ENCODE results near the gene SBF1. TPM values are rescaled to one million over a fixed set of nuclear protein-coding genes. Genes with fewer than 3 reads are reported as not detected.
"Not testable (repeated sequence)": the region's sequence is repeated elsewhere in the genome, so short reads cannot be mapped to it uniquely, and the experiment has no call there.

The SBF1 gene
- total RNA-seq, 1 donor from 2014 or later: 115 TPM

DNA sequence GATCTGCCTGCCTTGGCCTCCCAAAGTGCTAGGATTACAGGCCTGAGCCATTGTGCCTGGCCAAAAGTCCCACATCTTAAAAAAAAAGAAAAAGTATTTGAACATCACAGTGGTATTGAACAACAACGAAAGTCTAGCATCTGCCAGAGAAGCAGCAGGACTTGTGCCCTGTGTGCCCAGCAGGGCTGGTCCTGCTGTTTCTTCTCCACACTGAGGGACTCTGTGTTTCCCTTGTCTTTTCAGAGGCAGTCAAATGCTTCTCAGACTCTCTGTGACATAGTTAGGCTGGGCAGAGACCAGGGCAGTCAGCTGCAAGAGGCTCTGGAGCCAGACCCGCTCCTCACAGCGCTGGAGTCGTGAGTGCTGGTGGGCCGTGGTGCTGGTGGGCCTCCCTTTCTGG lies 56.2 kb downstream of the SBF1 start:
- DNase-seq: no peak
- Mint-ChIP-seq H3K27me3 (no peaks in the 10 kb centered on the region), H3K36me3 (ENCODE audit: low read depth) (peaks cover 33% of the 10 kb centered on the region), H3K4me1 (no peaks in the 10 kb centered on the region), H3K27ac (no peak overlapping the region), H3K4me3 (no peak overlapping the region), H3K9me3 (no peaks in the 10 kb centered on the region)
- intact Hi-C loops (cut with micrococcal nuclease): no loop called here

DNA sequence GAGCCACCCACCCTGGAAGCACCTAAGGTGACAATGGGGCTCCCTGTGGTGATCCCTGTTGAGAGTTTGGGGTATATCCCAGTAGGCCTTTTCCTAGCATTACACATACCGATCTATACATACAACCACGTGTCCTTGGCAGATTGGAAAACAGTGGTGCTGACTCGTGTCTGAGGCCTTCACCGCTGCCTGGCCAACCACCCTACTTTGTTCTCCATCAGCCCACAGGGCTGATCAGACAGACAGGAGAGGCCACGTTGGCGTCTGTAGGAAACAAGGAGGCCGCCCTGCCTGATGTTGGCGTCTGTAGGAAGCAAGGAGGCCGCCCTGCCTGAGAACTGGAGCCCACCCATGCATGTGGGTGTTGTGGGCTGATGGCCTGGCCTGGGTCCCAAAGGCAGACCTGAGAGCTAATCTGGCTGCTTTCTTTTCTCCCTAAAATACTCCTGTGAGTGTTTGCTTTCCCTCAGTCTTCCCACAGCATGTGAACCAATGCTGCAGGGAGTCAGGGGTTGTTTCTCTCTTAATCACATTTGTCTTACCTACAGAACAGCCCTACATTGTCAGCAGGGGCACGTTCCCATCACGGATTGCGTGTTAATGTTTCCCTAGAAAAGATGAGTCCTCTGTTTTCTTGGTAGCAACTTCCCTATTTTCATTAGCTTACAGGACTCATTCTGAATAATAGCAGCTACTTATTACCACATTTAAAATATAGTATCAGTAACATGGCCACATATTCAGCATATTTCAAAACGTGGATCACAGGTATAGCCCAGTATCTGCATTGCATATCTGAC lies 57.2 kb downstream of the SBF1 start:
- no peak overlapping the region for H3K27ac Mint-ChIP-seq
- H3K36me3 Mint-ChIP-seq (ENCODE audit: low read depth): peaks cover 33% of the 10 kb centered on the region
- intact Hi-C loops (cut with micrococcal nuclease): no loop called here
- no peak for DNase-seq
- no peaks in the 10 kb centered on the region for H3K9me3 Mint-ChIP-seq
- H3K4me3 Mint-ChIP-seq: no peak overlapping the region
- no peaks in the 10 kb centered on the region for H3K27me3 Mint-ChIP-seq
- H3K4me1 Mint-ChIP-seq: no peaks in the 10 kb centered on the region

DNA sequence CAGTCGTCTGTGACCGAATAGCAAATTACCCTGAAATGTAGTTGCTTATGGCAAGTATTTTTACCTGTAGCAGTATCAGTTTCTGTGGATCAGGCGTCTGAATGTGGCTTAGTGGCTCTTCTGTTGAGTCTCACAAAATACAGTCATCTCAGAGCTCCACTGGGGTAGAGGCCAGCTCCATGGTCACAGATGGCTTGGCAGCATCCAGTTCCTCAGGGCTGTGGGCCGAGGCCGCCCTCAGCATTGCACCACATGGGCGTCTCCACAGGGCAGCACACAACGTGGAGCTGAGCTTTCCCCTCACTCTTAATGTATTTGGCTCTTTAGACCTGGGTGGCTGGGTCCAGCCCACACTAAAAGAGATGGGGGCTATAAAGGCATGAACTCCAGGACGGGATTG lies 57.8 kb downstream of the SBF1 start:
- intact Hi-C loops (cut with micrococcal nuclease): no loop called here
- H3K27me3 Mint-ChIP-seq: no peaks in the 10 kb centered on the region
- H3K27ac Mint-ChIP-seq: no peak overlapping the region
- no peak for DNase-seq
- no peaks in the 10 kb centered on the region for H3K4me1 Mint-ChIP-seq
- H3K36me3 Mint-ChIP-seq (ENCODE audit: low read depth): peaks cover 33% of the 10 kb centered on the region
- no peaks in the 10 kb centered on the region for H3K9me3 Mint-ChIP-seq
- H3K4me3 Mint-ChIP-seq: no peak overlapping the region

DNA sequence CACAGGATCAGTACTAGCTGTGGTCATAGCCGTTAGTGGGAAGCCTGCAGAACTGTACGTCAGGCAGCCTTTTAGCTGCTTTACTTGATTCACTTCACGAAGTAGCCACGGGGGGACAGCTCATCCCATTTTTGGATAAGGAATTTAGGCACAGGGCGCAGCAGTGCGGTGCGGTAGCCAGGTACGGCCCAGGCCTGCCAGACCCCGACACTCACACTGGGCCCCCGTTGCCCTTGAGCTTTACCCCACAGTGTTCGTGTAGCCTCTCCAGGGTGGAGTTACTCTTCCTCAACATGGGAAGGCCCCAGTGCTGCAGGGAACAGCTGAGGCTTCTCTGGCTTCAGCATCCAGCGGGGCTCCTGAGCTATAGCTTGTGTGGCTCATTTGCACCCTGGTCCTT lies 59.4 kb downstream of the SBF1 start:
- Mint-ChIP-seq H3K27ac (no peak overlapping the region), H3K9me3 (no peaks in the 10 kb centered on the region), H3K36me3 (ENCODE audit: low read depth) (peaks cover 29% of the 10 kb centered on the region), H3K27me3 (no peaks in the 10 kb centered on the region), H3K4me3 (no peak overlapping the region), H3K4me1 (no peaks in the 10 kb centered on the region)
- no peak for DNase-seq
- intact Hi-C loops (cut with micrococcal nuclease): no loop called here

DNA sequence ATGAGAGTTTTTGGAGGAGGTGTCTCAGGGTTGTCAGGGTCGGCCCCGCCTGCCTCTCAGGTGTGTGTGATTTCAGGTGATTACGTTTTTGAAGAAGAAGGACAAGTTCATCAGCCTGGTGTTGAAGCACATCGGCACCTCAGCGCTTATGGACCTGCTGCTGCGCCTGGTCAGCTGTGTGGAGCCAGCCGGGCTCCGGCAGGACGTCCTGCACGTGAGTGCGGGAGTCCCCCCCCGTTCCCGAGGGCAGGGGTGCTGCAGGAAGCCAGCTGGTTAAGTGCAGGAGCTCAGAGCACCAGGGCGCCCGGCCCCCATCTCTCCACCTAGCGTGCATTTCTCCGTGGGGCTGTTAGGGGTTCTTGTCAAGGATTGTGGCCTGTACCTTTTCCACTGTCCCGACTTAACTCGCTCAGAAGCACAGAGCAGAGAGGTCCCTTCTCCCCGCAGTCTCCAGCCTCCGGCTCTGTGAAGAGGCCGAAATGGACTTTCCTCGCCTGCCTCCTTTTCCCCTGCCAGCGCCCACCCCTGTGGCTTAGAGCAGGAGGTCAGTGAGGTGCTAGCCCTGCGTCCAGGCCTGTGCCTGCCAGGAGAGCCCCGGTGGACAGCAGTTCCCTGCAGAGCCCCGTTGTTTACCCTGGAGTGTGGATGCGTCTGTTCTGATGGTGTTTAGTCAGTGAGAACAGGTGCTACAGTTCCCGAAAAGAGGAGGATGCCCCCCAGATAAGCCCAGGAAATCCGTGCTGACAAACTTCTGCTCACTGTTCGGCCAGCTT lies 60.2 kb downstream of the SBF1 start:
- H3K27ac Mint-ChIP-seq: no peak overlapping the region
- peaks cover 25% of the 10 kb centered on the region for H3K36me3 Mint-ChIP-seq (ENCODE audit: low read depth)
- no peak for DNase-seq
- intact Hi-C loops (cut with micrococcal nuclease): no loop called here
- H3K4me3 Mint-ChIP-seq: no peak overlapping the region
- no peaks in the 10 kb centered on the region for H3K4me1 Mint-ChIP-seq
- no peaks in the 10 kb centered on the region for H3K27me3 Mint-ChIP-seq
- H3K9me3 Mint-ChIP-seq: no peaks in the 10 kb centered on the region

DNA sequence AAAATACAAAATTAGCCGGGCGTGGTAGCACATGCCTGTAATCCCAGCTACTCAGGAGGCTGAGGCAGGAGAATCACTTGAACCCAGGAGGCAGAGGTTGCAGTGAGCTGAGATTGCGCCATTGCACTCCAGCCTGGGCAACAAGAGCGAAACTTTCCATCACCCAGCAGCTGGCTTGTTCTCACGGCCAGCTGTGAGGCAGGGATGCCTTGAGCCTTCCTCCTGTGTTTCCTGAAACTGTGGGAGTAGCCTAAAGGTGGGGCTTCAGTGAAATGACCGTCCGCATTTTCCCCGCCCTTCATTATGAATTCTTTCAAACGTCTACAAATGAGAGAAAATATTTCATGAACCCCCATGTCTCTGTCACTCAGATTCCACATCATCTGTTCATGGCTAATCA lies 65.9 kb downstream of the SBF1 start:
- H3K4me3 Mint-ChIP-seq; H3K9me3 Mint-ChIP-seq; H3K27me3 Mint-ChIP-seq; H3K27ac Mint-ChIP-seq; intact Hi-C loops (cut with micrococcal nuclease); DNase-seq; H3K4me1 Mint-ChIP-seq: not testable (repeated sequence)
- H3K36me3 Mint-ChIP-seq (ENCODE audit: low read depth): peaks cover 30% of the 10 kb centered on the region

DNA sequence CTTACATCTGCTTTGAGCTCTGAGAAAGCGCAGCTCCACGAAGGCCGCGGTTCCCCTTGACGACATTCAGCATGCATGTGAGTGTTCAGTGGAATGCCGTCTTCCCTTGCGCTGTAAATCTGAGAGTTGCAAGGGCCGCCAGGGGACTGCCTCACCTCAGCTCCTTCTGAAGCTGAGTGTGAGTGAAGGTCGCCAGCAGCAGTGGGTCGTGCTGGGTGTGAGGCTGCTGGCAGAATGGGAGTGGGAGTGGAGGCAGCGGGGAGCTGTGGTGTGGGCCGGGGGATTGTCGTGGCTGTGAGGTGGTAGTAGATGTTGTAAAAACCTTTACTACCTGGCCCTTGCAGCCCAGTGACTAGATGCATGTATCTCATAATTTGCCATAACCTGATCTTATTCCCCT lies 66.5 kb downstream of the SBF1 start:
- intact Hi-C loops (cut with micrococcal nuclease): no loop called here
- H3K4me3 Mint-ChIP-seq: no peak overlapping the region
- H3K36me3 Mint-ChIP-seq (ENCODE audit: low read depth): peaks cover 26% of the 10 kb centered on the region
- no peaks in the 10 kb centered on the region for H3K9me3 Mint-ChIP-seq
- no peak for DNase-seq
- no peak overlapping the region for H3K27ac Mint-ChIP-seq
- peaks cover 2% of the 10 kb centered on the region for H3K4me1 Mint-ChIP-seq
- H3K27me3 Mint-ChIP-seq: no peaks in the 10 kb centered on the region

DNA sequence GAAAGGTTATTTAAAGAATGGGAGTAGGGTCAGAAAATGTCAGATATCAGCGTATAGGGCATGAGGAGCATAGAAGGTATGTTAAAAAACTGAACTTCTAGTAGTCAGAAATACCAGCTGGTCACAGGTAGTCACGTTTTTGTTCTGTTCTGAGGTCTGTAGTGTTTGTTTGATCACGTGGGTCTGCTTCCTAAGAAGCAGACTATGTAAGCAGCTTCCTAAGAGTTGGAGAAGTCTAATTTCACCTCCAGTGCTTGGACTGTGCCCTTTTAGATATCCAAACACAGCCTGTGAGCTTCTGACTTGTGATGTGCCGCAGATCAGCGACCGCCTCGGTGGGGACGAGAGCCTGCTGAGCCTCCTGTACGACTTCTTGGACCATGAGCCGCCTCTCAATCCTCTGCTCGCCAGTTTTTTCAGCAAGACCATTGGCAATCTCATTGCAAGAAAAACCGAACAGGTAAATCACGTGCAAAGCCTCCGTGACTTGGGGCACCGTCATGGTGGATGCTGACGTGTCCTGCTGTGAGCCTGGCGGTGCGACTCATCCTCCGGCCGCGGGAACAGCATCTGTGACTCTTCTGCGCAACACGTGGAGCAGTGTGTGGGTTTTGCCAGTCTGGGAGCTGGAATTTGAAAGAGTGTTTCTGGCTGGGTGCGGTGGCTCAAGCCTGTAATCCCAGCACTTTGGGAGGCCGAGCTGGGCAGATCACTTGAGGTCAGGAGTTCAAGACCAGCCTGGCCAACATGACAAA lies 68.2 kb downstream of the SBF1 start:
- intact Hi-C loops (cut with micrococcal nuclease): no loop called here
- H3K27ac Mint-ChIP-seq: peak overlapping the region; percentile 5
- H3K36me3 Mint-ChIP-seq (ENCODE audit: low read depth): peaks cover 28% of the 10 kb centered on the region
- no peak overlapping the region for H3K4me3 Mint-ChIP-seq
- no peak for DNase-seq
- peaks cover 3% of the 10 kb centered on the region for H3K4me1 Mint-ChIP-seq
- H3K27me3 Mint-ChIP-seq: no peaks in the 10 kb centered on the region
- no peaks in the 10 kb centered on the region for H3K9me3 Mint-ChIP-seq

DNA sequence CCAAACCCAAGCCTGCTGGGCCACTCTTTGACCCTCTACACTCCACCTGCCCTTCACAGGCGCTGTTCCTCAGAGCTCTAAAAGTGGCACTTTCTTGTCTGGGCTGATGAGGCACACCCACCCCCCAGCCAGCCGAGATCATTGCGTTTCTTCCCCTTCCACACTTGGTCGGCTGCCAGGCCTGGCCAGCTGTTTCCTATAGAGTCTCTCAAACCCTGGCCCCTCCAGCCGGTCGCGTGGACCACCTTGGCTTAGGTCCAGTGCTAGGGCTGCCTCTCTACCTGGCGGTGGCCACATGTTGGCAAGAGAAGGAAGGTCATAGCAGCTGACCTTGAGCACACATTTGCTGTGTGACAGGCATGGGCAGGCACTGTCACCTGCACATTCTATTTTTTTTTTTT lies 71.1 kb downstream of the SBF1 start:
- Mint-ChIP-seq H3K27me3 (no peaks in the 10 kb centered on the region), H3K36me3 (ENCODE audit: low read depth) (peaks cover 28% of the 10 kb centered on the region), H3K9me3 (no peaks in the 10 kb centered on the region), H3K4me1 (peaks cover 15% of the 10 kb centered on the region), H3K4me3 (no peak overlapping the region), H3K27ac (peak overlapping the region; percentile 45)
- intact Hi-C loops (cut with micrococcal nuclease): no loop called here
- no peak for DNase-seq

DNA sequence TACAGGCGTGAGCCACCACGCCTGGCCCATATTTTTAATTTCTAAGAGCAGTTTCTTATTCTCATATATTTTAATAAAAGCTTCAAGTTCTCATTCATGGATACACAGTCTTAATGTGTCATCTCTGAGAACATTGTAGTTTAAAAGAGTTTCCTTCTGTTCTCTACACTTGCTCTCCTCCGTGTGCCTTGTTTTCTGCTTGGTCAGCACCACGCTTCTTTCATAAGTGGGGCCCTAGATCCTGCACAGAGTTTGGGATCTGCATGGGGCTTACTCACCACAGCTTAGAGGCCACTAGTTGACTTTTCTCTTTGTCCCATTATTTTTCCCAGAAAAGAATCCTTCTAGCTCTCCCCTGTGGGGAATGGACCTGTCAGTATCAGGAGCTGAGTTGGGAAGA lies 72.9 kb downstream of the SBF1 start:
- Mint-ChIP-seq H3K4me3 (no peak overlapping the region), H3K9me3 (no peaks in the 10 kb centered on the region), H3K27ac (no peak overlapping the region), H3K4me1 (peaks cover 20% of the 10 kb centered on the region), H3K36me3 (ENCODE audit: low read depth) (peaks cover 22% of the 10 kb centered on the region), H3K27me3 (no peaks in the 10 kb centered on the region)
- no peak for DNase-seq
- intact Hi-C loops (cut with micrococcal nuclease): no loop called here

DNA sequence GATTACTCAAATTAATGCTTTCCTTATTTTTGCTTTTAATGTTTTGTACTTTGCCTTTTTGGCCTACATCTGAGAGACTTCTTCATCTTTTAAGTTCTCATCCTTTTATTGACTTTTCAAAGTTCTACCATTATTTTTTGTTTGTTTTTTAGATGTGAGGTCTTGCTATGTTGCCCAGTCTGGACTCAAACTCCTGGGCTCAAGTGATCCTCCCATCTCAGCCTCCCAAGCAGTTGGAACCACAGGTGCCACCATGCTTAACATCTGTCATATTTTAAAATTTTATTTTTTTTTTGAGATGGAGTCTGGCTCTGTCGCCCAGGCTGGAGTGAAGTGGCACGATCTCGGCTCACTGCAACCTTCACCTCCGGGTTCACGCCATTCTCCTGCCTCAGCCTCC lies 73.9 kb downstream of the SBF1 start:
- Mint-ChIP-seq H3K4me3 (no peak overlapping the region), H3K27me3 (no peaks in the 10 kb centered on the region), H3K36me3 (ENCODE audit: low read depth) (peaks cover 21% of the 10 kb centered on the region), H3K9me3 (no peaks in the 10 kb centered on the region), H3K4me1 (peaks cover 25% of the 10 kb centered on the region), H3K27ac (peak overlapping the region; percentile 37)
- DNase-seq: no peak
- intact Hi-C loops (cut with micrococcal nuclease): no loop called here

DNA sequence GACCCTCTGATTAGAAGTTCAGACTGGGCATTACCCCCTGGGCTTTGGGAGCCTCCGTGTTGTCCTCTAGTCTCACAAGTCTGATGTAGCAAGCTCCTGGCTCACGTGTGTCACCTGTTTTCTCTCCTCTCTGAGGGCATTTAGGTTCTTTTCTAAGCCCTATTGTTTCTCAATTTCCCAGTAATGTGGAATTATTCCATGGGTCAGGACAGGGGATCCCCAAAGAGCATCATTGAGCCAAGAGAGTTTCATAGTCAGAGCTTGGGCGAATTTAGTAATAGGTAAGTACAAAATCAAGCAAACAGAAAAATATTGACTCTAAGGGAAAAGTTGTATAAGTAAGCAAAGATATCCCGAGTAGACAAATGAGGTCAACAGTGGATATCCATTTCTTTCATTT lies 74.4 kb downstream of the SBF1 start:
- Mint-ChIP-seq H3K27me3 (no peaks in the 10 kb centered on the region), H3K4me1 (peaks cover 25% of the 10 kb centered on the region), H3K36me3 (ENCODE audit: low read depth) (peaks cover 19% of the 10 kb centered on the region), H3K27ac (peak overlapping the region; percentile 73), H3K9me3 (no peaks in the 10 kb centered on the region), H3K4me3 (no peak overlapping the region)
- DNase-seq: no peak
- intact Hi-C loops (cut with micrococcal nuclease): no loop called here

DNA sequence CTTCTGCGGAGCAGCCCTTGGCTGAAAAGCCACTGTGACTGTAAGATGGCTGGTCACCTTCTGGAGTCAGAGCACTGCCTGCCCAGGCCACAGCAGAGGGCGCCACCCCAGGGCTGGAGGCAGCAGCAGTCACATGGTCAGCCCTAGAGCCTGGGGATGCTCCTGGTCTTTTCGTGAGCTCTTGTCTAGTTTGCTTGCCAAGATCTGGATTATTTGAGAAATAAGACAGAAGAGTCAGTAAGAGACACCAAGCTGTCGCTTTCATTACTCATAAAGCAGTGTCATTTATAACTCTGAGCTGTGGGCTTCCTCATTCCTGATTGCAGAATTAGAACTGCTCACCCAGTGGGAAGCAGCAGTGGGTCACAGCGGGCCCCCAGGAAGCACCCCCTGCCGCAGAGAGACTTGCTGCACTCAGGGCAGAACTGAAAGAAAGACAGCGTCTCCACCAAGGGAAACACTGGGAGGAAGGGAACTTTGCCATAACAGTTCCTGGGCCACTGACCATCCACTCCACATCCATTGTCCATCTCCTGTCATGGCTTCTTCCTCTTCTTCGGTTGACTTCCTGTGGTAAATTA lies 75.0 kb downstream of the SBF1 start:
- H3K4me3 Mint-ChIP-seq: no peak overlapping the region
- peak overlapping the region; percentile 73 for H3K27ac Mint-ChIP-seq
- H3K9me3 Mint-ChIP-seq: no peaks in the 10 kb centered on the region
- no peaks in the 10 kb centered on the region for H3K27me3 Mint-ChIP-seq
- peak; percentile 68 for DNase-seq
- intact Hi-C loops (cut with micrococcal nuclease): no loop called here
- peaks cover 22% of the 10 kb centered on the region for H3K36me3 Mint-ChIP-seq (ENCODE audit: low read depth)
- peaks cover 26% of the 10 kb centered on the region for H3K4me1 Mint-ChIP-seq

All from activated CD4-positive, alpha-beta T cell treated with anti-CD3 and anti-CD28 coated beads, Interleukin-2, amount 10 ng/mL, durations not matched to agents 24 days and 14 days (primary cell).